GM12874 (cell line): Measurements from ENCODE around the gene NPM1.

Experiments
- TF ChIP-seq, protein P1 (sequence below): IDR thresholded peaks from 2 replicates; pipeline ENCODE4 v1.5.1; 2011; ENCODE audit warnings: low read depth, mild to moderate bottlenecking, control low read depth, low read length, moderate library complexity; ENCODE audit not compliant: insufficient read depth

NPM1 gene

GRCh38 chr5:171432583-171433351, 45.1 kb downstream of the NPM1 start:
- TF ChIP-seq, protein P1, sequence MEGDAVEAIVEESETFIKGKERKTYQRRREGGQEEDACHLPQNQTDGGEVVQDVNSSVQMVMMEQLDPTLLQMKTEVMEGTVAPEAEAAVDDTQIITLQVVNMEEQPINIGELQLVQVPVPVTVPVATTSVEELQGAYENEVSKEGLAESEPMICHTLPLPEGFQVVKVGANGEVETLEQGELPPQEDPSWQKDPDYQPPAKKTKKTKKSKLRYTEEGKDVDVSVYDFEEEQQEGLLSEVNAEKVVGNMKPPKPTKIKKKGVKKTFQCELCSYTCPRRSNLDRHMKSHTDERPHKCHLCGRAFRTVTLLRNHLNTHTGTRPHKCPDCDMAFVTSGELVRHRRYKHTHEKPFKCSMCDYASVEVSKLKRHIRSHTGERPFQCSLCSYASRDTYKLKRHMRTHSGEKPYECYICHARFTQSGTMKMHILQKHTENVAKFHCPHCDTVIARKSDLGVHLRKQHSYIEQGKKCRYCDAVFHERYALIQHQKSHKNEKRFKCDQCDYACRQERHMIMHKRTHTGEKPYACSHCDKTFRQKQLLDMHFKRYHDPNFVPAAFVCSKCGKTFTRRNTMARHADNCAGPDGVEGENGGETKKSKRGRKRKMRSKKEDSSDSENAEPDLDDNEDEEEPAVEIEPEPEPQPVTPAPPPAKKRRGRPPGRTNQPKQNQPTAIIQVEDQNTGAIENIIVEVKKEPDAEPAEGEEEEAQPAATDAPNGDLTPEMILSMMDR = no peak

GRCh38 chr5:171433352-171433698, 45.7 kb downstream of the NPM1 start:
- TF ChIP-seq, protein P1 = no peak

- TF ChIP-seq, protein P1 = no peak
Measured at GRCh38 chr5:171433982-171434676, 46.5 kb downstream of the NPM1 start.

DNA sequence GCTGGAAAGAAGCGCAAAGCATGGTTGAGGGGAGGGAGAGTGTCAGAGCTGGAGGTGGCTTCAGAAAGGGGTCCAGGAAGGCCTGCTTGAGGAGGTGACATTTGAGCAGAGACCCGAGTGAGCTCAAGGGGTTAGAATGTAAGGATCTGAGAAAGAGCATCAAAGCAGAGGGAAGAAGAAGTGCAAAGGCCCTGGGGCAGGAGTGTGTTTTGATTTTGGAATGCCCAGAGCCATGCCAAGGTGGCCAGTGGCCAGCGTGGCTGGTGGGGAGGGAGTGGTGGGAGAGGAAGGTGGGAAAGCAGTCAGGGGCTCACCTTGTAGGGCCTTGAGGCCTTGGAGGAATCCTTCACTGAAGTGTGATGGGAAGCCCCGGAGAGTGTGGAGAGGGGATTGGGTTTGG, 47.2 kb downstream of the NPM1 start:
- TF ChIP-seq, protein P1 = no peak

GRCh38 chr5:171435908-171436307, 48.3 kb downstream of the NPM1 start:
- TF ChIP-seq, protein P1 = no peak

GRCh38 chr5:171436804-171437285, 49.2 kb downstream of the NPM1 start:
- TF ChIP-seq, protein P1 = no peak

- TF ChIP-seq, protein P1 = no peak
Measured at GRCh38 chr5:171437286-171437821, 49.7 kb downstream of the NPM1 start.
